Ishikawa (cell line): ENCODE measurements around the gene LIMK2.

ENCODE experiments used
- CEBPB ChIP-seq: IDR thresholded peaks from 2 replicates; pipeline ENCODE4 v1.6.1; 2012
- EGR1 ChIP-seq: IDR thresholded peaks from 2 replicates; pipeline ENCODE4 v1.6.1; 2012
- EP300 ChIP-seq: IDR thresholded peaks from 2 replicates; pipeline ENCODE4 v1.6.1; 2012; ENCODE audit warnings: borderline replicate concordance
- MAX ChIP-seq: IDR thresholded peaks from 2 replicates; pipeline ENCODE4 v1.6.1; 2012
- NFIC ChIP-seq: IDR thresholded peaks from 2 replicates; pipeline ENCODE4 v1.6.1; 2012
- RAD21 ChIP-seq: IDR thresholded peaks from 2 replicates; pipeline ENCODE4 v1.6.1; 2012; ENCODE audit warnings: low read depth
- REST ChIP-seq: IDR thresholded peaks from 2 replicates; pipeline ENCODE4 v1.6.1; 2012; ENCODE audit warnings: low read depth, mild to moderate bottlenecking
- YY1 ChIP-seq: IDR thresholded peaks from 2 replicates; pipeline ENCODE4 v1.6.1; 2012; ENCODE audit warnings: low read depth

GRCh38 chr22:31279821-31280505, 67.9 kb downstream of the LIMK2 start:
- TF ChIP-seq EGR1 (no peak), MAX (no peak), RAD21 (no peak), EP300 (no peak), CEBPB (no peak), NFIC (no peak), REST (no peak), YY1 (no peak)
